Psoas muscle (tissue), 8 donors: Measurements from ENCODE around the gene HDAC8. TPM values are rescaled to one million over a fixed set of nuclear protein-coding genes. Genes with fewer than 3 reads are reported as not detected.

ENCODE experiments used
- ATAC-seq, 4 donors: fragments of 200-7000 bp; cut with Tn5 transposase; one replicate each; pipeline ENCODE4 v1.9.1; 2020; ENCODE audit warnings: moderate library complexity in 3 of 4, mild to moderate bottlenecking in 2 of 4
- DNase-seq, 2 donors: peaks; one replicate each; pipeline ENCODE4 v3.0.0-alpha.2; 2020
- H3K27ac ChIP-seq: fragments of 200-600 bp; one replicate; pipeline ENCODE4 v1.8.0; 2022
- H3K27me3 ChIP-seq, 3 donors: fragments of 200-600 bp in 1 of 3; one replicate each; pipeline versions ENCODE4 v1.6.1 to v1.8.0; 2013 to 2022; ENCODE audit warnings: low read length in 2 of 3, mild to moderate bottlenecking in 2 of 3, moderate library complexity in 1 of 3; ENCODE audit not compliant: insufficient read depth in 3 of 3
- H3K36me3 ChIP-seq, 2 donors: fragments of 200-600 bp in 1 of 2; one replicate each; pipeline versions ENCODE4 v1.6.1 to v1.8.0; 2013 to 2022; ENCODE audit warnings: low read depth in 1 of 2, mild to moderate bottlenecking in 1 of 2, moderate library complexity in 1 of 2; ENCODE audit not compliant: insufficient read depth in 1 of 2
- H3K4me1 ChIP-seq: fragments of 200-600 bp; one replicate; pipeline ENCODE4 v1.8.0; 2022
- H3K4me3 ChIP-seq: fragments of 200-600 bp; one replicate; pipeline ENCODE4 v1.8.0; 2022; ENCODE audit warnings: mild to moderate bottlenecking
- H3K9me3 ChIP-seq: fragments of 200-600 bp; one replicate; pipeline ENCODE4 v1.8.0; 2022
- WGBS, 3 donors: extraction: QIAGEN DNeasy Blood & Tissue Kit; methylation state at CpG; one replicate each; pipeline versions ENCODE4 v1.1.6 to v1.1.7; 2013; 5-methylcytosine and 5-hydroxymethylcytosine counted together
- intact Hi-C, 2 donors: fragments of 100-400 bp; cut with DNase I; formaldehyde crosslinking; loops; one replicate each; pipeline versions ENCODE4 v1.11.0 to v1.14.2; 2022
- polyA plus RNA-seq, 3 donors: library from polyadenylated mRNA; stranded (reverse); fragments of 200-250 nt; gene quantifications; one replicate each; pipeline ENCODE4 v1.2.3, GENCODE V29; 2013
- total RNA-seq, 4 donors: library from RNA; stranded (reverse); fragmentation: NEBNext Ultra II Directional in 2 of 4; extraction: Animal tissue kit (Norgen Biotek cat#: 25700) in 2 of 4; gene quantifications; one replicate each; pipeline versions ENCODE4 v1.2.1 to v1.2.4, GENCODE V29; 2021 to 2023
- TF ChIP-seq, protein P1 (sequence below): fragments of 200-600 bp; IDR thresholded peaks from one replicate; pipeline ENCODE4 v1.8.0; 2022; ENCODE audit warnings: antibody characterized with exemption
- donor health status: healthy with polysubstance abuse.
- donor health status: DM: no; HTN: no; CAD: no; lungs with moderate emphysema.
- donor health status: Bipolar disorder and iron deficiency.
- donor health status: healthy.
- donor health status: DM: yes; HTN: yes; CAD: no.
- donor health status: DM: no; HTN: no; CAD: no.
- donor health status: DM: no; HTN: no; CAD: no.
- donor health status: DM: yes; HTN: yes; CAD: no.

The HDAC8 gene
- total and polyA plus RNA-seq, 7 donors = 5.8 to 17.5 (median 10.8) TPM

GRCh38 chrX:72376124-72376523 lies 196.5 kb downstream of the HDAC8 start:
- peaks cover 0 to 4% (median 0%) of the 10 kb centered on the region in 3 donors for H3K27me3 ChIP-seq
- H3K27ac ChIP-seq = no peak overlapping the region
- no peak for DNase-seq
- H3K4me1 ChIP-seq = no peaks in the 10 kb centered on the region
- no peaks in the 10 kb centered on the region for H3K9me3 ChIP-seq
- WGBS, 3 donors = 87 to 98% (median 98%) methylated on average over 9 of the region's 9 CpGs
- ATAC-seq = no peak
- intact Hi-C loops = no loop called here
- no peaks in the 10 kb centered on the region for H3K36me3 ChIP-seq
- TF ChIP-seq, protein P1, sequence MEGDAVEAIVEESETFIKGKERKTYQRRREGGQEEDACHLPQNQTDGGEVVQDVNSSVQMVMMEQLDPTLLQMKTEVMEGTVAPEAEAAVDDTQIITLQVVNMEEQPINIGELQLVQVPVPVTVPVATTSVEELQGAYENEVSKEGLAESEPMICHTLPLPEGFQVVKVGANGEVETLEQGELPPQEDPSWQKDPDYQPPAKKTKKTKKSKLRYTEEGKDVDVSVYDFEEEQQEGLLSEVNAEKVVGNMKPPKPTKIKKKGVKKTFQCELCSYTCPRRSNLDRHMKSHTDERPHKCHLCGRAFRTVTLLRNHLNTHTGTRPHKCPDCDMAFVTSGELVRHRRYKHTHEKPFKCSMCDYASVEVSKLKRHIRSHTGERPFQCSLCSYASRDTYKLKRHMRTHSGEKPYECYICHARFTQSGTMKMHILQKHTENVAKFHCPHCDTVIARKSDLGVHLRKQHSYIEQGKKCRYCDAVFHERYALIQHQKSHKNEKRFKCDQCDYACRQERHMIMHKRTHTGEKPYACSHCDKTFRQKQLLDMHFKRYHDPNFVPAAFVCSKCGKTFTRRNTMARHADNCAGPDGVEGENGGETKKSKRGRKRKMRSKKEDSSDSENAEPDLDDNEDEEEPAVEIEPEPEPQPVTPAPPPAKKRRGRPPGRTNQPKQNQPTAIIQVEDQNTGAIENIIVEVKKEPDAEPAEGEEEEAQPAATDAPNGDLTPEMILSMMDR = no peak
- H3K4me3 ChIP-seq = no peak overlapping the region

DNA sequence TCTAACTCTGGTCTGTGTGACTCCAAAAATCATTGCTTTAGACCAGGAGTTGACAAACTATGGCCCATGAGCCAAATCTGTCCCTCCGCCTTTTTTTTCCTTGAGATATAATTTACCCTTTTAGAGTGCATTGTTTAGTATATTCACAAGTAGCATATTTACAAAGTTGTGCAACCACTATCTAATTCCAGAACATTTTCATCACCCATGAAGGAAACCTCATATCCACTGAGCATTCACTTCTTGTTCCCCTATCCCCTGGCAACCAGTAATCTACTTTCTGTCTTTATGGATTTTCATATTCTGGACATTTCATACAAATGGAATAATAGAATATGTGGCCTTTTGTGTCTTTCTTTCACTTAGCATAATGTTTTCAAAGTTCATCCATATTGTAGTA lies 199.5 kb downstream of the HDAC8 start:
- Histone ChIP-seq H3K27ac (no peak overlapping the region), H3K4me1 (no peaks in the 10 kb centered on the region), H3K36me3 (no peaks in the 10 kb centered on the region), H3K27me3 (no peaks in the 10 kb centered on the region), H3K4me3 (no peak overlapping the region), H3K9me3 (no peaks in the 10 kb centered on the region)
- intact Hi-C loops = no loop called here
- WGBS, 3 donors = 100% methylated on average over 1 of the region's 1 CpG
- DNase-seq (no peak), ATAC-seq (no peak)
- TF ChIP-seq, protein P1 = no peak

DNA sequence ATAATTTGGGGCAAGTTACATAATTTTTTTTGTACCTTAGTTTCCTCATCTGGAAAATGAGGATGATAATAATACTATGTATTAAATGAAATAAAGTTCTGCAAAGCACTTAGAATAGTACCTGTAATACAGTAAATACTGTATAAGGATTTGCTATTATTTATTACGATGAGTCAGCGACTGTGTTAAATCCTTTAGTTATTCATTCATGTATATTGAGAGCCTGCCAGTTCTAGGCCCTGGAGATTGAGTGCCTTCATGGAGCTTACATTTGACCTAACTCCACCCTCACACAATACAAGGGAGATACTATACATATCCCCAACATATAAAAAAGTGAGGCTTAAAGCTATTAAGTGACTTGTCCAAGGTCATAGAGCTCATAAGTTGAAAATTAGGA lies 199.9 kb downstream of the HDAC8 start:
- ATAC-seq = no peak
- Histone ChIP-seq H3K27ac (no peak overlapping the region), H3K9me3 (no peaks in the 10 kb centered on the region), H3K27me3 (no peaks in the 10 kb centered on the region), H3K36me3 (no peaks in the 10 kb centered on the region), H3K4me3 (no peak overlapping the region), H3K4me1 (no peaks in the 10 kb centered on the region)
- TF ChIP-seq, protein P1 = no peak
- 78 to 86% (median 81%) methylated on average over 2 of the region's 2 CpGs for WGBS, 3 donors
- intact Hi-C loops = no loop called here
- no peak for DNase-seq

- no peaks in the 10 kb centered on the region for H3K4me1 ChIP-seq
- H3K4me3 ChIP-seq = no peak overlapping the region
- H3K27me3 ChIP-seq = no peaks in the 10 kb centered on the region
- 69 to 86% (median 81%) methylated on average over 3 of the region's 3 CpGs for WGBS, 3 donors
- no peaks in the 10 kb centered on the region for H3K9me3 ChIP-seq
- DNase-seq = no peak
- intact Hi-C loops = no loop called here
- ATAC-seq = no peak
- H3K27ac ChIP-seq = no peak overlapping the region
- no peaks in the 10 kb centered on the region for H3K36me3 ChIP-seq
- TF ChIP-seq, protein P1 = no peak
Measured at GRCh38 chrX:72371405-72371804, 201.2 kb downstream of the HDAC8 start.

- peaks cover 0 to 7% (median 0%) of the 10 kb centered on the region in 3 donors for H3K27me3 ChIP-seq
- TF ChIP-seq, protein P1 = no peak
- intact Hi-C loops = no loop called here
- no peaks in the 10 kb centered on the region for H3K4me1 ChIP-seq
- 40 to 67% (median 41%) methylated on average over 8 of the region's 8 CpGs for WGBS, 3 donors
- H3K27ac ChIP-seq = no peak overlapping the region
- DNase-seq = no peak
- no peaks in the 10 kb centered on the region for H3K9me3 ChIP-seq
- ATAC-seq = no peak
- H3K4me3 ChIP-seq = no peak overlapping the region
- H3K36me3 ChIP-seq = no peaks in the 10 kb centered on the region
Measured at GRCh38 chrX:72368796-72369195, 203.8 kb downstream of the HDAC8 start.
